NCI-H146 treated with DMSO at 0.1 percent for 48 hours (cell line): ENCODE results near the gene DENND5A.
"Not testable (repeated sequence)": the region's sequence is repeated elsewhere in the genome, so short reads cannot be mapped to it uniquely, and the experiment has no call there.

ENCODE experiments used
- DNase-seq: peaks from one replicate; lab custom pipeline; 2025; ENCODE audit not compliant: unreplicated experiment; lab: John Stamatoyannopoulos, UW

The DENND5A gene

DNA sequence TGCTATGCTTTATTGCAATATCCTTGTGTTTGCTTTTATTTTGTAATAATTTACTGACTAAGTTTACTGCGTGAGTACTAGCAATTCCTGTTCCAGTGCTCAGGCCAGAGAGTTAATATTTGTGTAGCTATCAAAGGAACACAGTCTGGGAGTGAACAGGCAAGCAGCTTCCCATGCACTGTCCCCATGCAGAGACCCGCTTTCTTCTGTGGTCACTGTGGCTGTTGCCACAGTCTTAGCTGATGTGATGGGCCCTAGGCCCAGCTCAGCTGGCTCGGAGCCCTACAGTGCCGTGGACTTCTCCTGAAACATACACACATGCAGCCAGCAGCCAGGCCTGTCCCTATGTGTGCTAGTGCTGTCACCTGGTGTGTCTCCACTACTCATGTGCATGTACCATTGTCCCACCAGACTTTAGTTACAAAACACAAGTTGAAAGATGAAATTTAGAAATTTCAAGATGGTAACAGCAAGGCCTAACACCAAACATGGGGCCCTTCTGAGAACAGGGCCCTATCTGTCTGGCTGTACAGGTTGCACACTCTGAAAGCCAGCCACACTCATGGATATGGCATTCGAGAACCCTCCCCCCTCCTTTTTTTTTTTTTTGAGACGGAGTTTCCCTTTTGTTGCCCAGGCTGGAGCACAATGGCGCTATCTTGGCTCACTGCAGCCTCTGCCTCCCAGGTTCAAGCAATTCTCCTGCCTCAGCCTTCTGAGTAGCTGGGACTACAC, 161.4 kb downstream of the DENND5A start:
- no peak for DNase-seq

DNA sequence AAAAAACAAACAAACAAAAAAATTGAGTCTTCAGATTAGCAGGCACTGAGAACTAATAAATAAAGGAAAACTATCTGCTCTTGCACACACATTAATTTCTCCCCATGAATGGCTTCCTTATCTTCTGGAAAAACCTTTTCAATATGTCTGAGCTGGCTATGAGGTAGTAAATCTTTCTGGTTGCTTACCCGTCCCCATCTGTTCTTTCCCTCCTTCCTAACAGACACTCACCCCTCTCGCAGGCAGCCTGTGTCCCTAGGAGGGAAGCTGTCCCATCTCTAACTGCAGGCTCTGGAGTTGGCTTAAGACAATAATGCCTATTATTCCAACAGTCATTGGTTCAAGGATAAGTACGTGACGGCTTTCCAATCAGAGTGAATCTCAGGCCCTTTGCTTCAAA, 165.5 kb downstream of the DENND5A start:
- no peak for DNase-seq

DNA sequence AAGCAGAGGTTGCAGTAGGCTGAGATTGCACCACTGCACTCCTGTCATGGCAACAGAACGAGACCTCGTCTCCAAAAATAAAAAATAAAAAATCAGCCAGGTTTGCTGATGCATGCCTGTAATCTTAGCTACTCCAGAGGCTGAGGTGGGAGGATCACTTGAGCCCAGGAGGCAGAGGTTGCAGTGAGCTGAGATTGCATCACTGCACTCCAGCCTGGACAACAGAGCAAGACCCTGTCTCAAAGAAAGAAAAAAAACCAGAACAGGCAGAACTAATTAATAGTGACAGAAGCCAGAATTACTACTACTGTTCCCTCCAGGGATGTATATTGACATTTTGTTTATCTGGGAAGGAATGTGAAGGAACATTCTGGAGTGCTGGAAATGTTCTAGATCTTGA, 166.7 kb downstream of the DENND5A start:
- not testable (repeated sequence) for DNase-seq

DNA sequence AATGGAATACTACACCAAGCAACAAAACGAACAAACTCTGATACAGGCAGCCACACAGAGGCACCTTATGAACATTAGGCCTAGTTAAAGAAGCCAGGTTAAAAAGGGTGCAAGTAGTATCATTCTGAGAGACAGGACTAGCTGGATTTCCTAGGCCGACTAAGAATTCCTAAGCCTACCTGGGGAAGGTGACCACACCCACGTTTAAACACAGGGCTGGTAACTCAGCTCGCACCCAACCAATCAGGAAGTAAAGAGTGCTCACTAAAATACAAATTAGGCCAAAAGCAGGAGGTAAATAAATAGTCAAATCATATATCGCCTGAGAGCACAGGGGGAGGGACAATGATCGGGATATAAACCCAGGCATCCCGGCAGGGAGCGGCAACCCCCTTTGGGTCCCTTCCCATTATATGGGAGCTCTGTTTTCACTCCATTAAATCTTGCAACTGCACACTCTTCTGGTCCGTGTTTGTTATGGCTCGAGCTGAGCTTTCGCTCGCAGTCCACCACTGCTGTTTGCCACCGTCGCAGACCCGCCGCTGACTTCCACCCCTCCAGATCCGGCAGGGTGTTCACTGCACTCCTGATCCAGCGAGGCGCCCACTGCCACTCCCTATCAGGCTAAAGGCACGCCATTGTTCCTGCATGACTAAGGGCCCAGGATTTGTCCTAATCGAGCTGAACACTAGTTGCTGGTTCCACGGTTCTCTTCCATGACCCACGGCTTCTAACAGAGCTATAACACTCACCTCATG, 167.8 kb downstream of the DENND5A start:
- DNase-seq = not testable (repeated sequence)

DNA sequence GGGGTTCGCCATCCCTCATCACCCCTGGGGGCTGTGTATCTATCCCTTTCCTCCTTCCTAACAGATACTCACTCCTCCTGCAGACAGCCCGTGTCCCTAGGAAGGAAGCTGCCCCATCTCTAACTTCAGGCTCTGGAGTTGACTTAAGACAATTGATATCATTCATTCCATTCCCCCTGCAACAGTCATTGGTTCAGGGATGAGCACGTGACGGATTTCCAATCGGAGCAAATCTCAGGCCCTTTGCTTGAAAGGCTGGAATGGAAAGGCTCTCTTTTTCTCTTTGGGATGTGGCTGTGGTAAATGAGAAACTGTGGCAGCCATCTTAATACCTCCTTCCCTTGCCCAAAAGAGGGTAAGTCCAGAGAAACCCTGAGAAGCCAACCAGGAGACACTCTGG, 168.7 kb downstream of the DENND5A start:
- no peak for DNase-seq

DNA sequence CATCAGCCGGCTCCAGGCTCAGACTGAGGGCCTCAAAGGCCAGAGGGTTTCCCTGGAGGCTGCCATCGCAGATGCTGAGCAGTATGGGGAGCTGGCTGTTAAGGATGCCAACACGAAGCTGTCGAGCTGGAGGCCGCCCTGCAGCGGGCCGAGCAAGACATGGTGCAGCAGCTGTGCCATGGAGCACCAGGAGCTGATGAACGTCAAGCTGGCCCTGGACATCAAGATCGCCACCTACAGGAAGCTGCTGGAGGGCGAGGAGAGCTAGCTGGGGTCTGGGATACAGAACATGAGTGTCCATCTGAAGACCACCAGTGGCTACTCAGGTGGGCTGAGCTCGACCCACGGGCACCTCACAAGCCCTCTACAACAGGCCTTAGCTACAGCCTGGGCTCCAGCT, 169.7 kb downstream of the DENND5A start:
- no peak for DNase-seq

DNA sequence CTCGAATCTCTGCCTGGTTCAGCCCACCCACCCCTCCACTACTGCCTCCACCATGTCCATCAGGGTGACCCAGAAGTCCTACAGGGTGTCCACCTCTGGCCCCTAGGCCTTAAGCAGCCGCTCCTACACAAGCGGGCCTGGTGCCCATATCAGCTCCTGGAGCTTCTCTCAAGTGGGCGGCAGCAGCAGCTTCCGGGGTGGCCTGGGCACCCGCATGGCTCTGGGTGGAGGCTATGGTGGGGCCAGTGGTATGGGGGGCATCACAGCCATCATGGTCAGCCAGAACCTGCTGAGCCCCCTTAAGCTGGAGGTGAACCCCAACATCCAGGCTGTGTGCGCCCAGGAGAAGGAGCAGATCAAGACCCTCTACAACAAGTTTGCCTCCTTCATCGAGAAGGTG, 170.7 kb downstream of the DENND5A start:
- DNase-seq = no peak

DNA sequence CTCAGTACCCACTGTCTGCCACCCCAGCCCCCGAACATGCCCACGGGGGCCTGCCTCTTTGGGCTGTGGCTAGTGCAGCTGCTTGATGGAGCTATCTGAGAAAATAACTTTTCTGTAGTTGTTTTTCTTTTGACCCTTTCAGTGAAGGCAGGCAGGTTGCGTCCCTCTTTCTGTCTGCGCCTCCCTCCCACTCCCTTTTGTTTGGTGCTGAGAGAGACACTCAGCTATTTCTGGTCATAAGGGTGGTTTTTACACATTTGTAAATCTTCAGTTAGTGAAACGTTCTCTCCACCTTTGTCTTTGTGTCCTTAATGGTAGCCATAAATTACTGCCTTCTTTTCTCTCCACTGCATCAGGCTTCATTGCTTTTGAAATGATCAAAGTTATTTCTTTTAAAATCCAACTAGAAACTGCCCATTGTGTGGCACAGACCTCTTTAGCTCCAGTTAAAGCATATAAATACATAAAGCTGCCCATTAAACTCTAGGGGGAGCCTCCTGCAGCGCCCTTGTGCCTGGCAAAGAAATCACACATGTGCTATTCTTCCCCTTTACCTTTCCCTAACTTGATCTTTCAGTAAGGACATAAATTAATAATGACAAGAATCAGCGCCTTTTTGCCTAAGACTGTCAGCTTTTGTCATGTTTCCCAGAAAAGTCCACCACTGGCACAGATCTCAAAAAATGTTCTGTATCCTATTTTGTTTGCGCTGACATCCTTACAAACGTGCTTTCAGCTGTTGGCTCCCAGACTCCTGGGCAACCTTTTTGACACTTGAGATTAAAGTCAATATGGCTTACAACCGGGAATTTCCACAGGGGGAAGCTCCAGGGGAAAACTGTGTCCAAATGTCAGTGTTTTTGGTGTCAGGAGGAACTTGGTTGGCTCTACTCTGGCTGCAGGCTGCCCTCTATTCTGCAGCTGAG, 172.0 kb downstream of the DENND5A start:
- no peak for DNase-seq

DNA sequence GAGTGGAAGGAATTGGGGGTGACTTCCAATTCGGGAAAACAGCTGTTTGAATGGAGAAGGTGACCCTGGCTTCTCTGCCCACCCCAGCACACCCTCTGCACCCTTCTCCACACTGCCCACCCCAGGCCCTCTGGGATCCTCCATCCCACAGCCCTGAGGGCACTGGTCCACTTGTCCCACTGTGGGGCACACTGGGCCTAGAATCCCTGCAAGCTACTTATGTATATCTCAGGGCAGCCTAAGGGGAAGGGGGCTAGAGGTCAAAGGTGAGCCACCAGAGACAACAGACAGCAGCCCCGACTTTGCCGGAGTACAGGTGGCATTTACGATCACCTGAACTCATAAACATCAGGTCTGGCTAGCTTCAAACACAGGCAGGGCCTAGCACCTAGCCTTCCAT, 173.1 kb downstream of the DENND5A start:
- no peak for DNase-seq

DNA sequence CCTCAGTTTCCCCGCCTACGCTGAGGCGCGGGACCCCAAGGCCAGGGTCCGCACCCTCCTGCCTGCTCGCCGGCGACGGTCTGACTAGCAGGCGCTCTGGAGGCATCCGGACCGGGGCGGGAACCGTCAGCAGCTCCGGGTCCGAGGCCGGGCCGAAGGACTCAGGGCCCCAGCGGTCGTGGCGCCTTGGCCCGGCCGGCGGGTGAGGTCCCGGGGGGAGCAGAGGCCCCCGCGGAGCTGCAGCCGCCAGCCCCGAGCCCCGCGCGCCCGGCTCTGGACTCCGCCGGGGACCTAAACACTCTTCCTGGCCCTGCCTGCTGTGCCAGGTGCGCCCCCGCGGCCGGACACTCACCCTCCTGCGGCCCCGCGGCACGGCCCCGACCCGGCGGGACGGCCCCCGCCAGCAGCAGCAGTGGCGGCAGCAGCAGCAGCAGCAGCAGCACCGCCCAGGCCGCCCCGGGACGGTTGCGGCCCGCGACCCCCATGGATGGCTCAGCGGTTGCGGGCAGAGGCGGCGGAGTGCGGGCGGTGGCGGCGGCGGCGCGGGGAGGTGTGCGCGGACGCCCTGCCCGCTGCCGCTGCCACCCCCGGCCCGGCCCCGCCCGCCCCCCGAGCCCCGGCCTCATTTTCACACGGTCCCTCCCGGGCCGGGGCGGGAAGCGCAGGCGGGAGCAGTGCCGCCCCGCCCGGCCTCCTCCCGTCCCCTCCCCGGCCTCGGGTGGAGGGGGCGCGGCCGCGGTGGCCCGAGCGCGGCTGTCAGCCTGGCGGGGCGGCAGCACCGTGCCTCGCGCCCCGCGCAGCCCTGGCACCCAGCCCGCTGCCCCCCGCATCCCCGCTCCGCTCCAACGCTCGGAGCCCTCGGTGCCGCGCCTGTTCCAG, 173.9 kb downstream of the DENND5A start, which contains the start of gene SCUBE2:
Gene SCUBE2, minus strand, starts transcription at position 556 of the 879 bp plus-strand sequence. Its CDS starts 71 bp downstream, at position 485.
- DNase-seq = no peak

DNA sequence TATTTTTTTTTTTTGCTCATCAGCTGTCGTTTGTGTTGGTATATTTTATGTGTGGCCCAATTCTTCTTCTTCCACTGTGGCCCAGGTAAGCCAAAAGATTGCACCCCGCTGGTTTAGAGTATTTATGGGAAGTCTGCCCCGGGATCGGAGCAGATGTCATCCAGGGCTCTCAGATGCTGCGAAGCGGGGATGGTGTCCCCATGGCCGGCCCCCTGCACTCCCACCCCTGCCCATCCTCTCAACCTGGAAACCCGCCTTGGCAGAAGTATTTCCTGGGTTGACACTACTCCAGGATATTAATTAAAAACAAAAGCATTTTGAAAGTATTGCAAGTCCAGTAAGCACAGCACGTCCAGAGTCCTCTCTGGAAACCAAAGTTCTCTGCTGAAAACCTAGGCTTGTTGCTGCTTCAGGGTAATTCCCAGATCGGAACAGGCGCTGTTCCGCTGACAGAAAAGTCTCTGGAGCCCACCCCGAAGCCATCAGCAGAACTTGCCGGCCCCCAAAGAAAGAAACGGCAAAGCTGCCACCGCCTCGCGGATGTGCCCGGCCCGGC, 174.6 kb downstream of the DENND5A start:
- DNase-seq = no peak

DNA sequence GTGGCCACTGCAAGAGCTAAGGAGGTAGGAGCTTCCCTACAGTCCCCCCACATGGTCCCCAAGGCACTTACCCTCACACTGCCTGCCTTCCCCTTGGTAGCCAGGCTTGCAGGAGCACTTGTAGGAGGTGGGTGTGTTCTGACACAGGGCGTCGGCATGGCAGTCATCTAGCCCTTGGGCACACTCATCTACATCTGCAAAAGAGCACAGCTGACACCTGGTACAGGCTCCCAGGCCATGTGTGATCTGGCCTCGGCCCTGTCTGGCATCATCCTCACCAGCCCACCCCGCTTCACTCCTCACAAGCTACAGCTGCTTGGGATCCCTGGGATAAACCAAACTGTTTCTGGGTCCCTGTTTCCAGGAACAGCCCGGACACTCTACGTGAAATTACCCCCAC, 175.5 kb downstream of the DENND5A start:
- no peak for DNase-seq

DNA sequence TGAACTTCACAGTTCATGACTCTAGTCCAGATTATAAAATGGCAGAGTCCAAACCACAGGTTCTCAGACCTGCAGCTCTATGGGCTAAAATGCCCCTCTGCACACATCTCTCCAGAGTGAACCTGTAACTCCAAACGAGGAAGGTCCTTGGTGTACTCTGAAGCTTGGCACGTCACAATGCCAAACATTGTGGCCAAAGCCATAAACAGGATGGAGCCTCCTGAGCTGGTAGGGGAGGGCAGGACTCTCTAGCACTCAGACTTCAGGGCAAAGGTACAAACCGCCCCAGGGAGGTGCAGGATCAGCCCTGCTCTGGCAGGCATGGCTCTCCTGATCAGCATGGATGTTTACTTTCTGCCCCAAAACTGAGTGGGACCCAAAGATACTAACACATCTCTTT, 176.1 kb downstream of the DENND5A start:
- no peak for DNase-seq
